ENCODE results near the gene MAP4K4.

DNA sequence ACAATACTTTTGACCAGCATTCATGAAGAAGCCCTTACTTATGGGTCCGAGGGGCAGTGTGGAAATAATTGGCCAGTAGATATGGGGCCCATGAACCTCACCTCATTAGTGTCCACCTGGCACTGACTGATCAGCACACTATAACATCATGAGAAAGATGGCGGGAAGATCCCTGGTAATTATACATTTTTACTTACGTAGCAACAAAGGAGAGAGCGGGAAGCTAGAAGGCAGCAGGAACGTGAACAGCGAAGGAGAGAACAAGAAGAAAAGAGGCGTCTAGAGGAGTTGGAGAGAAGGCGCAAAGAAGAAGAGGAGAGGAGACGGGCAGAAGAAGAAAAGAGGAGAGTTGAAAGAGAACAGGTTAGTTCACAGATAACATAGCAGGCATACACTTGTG is 158.3 kb downstream of the MAP4K4 start:
- TF ChIP-seq, protein P1, sequence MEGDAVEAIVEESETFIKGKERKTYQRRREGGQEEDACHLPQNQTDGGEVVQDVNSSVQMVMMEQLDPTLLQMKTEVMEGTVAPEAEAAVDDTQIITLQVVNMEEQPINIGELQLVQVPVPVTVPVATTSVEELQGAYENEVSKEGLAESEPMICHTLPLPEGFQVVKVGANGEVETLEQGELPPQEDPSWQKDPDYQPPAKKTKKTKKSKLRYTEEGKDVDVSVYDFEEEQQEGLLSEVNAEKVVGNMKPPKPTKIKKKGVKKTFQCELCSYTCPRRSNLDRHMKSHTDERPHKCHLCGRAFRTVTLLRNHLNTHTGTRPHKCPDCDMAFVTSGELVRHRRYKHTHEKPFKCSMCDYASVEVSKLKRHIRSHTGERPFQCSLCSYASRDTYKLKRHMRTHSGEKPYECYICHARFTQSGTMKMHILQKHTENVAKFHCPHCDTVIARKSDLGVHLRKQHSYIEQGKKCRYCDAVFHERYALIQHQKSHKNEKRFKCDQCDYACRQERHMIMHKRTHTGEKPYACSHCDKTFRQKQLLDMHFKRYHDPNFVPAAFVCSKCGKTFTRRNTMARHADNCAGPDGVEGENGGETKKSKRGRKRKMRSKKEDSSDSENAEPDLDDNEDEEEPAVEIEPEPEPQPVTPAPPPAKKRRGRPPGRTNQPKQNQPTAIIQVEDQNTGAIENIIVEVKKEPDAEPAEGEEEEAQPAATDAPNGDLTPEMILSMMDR (IDR thresholded peaks at IDR 0.05; ENCODE audit: low read depth, low read length) = no peak
- TF ChIP-seq EZH2phosphoT487 (IDR thresholded peaks at IDR 0.05; ENCODE audit: low read depth) = no peak
